Stimulated activated CD4-positive, alpha-beta T cell treated with anti-CD3 and anti-CD28 coated beads, TNF-alpha, amount 100 ng/mL, for 1 hour (primary cell): ENCODE results near the gene LIMS2.

ENCODE experiments used
- DNase-seq, 3 donors: peaks; one replicate each; pipeline ENCODE4 v3.0.0-alpha.2; 2020; ENCODE audit warnings: low read depth in 3 of 3, low spot score in 1 of 3

Gene LIMS2

GRCh38 chr2:127634626-127635379 lies 40.5 kb downstream of the LIMS2 start:
- no peak for DNase-seq

DNA sequence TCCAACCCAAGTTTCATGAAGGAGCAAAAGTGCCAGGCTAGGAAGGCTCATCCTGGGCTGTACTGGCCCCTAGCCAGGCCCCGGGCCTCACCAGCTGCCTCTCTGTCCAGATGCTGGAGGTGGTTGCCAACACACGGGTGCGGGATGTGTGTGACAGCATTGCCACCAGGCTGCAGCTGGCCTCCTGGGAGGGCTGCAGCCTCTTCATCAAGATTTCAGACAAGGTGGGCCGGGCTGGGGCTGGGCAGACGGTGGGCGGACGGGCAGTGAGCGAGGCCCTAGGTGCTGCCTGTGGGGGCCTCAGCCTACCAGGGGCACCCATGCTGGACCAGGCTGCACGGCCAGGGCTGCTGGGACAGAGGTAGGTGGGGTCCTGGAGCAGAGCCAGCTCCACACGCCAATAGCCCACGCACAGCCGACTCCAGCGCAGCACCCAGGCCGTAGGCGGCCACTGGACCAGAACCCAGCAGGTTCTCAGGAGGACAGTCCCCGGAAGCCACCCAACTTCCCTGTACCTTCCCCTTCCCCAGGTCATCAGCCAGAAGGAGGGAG lies 41.2 kb downstream of the LIMS2 start:
- DNase-seq = no peak

DNA sequence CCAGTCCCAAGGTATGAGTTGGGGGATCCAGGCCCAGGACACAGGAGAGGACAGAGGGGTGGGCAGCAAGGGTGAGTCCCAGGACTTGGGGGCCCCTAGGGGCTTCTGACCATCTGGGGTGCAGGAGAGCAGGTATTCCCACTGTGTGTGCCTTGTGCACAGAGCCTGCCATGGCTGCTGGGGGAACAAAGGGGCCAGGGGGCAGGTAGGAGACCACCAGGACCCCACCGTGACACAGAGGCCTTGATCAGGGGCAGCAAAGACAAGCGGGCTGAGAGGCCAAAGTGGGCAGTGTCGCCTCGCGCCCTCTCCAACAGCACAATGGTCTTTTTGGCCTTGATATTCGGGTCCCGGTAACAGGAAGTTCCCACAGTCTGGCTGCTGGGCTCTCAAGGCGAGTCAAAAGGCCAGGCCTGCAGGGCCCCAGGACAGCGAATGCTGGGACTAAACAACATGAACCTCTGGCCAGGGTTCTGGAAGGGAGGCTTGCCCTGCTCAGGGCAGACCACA lies 41.7 kb downstream of the LIMS2 start:
- DNase-seq = no peak

GRCh38 chr2:127632592-127633489 lies 42.5 kb downstream of the LIMS2 start:
- DNase-seq = no peak

GRCh38 chr2:127631997-127632581 lies 43.2 kb downstream of the LIMS2 start:
- no peak for DNase-seq

GRCh38 chr2:127631541-127631996 lies 43.8 kb downstream of the LIMS2 start:
- DNase-seq = no peak

- no peak for DNase-seq
Measured at GRCh38 chr2:127630864-127631540, 44.3 kb downstream of the LIMS2 start.

- DNase-seq = no peak
Measured at GRCh38 chr2:127630096-127630863, 45.0 kb downstream of the LIMS2 start.

- DNase-seq = no peak
Measured at GRCh38 chr2:127629637-127630036, 45.7 kb downstream of the LIMS2 start.

- no peak for DNase-seq
Measured at GRCh38 chr2:127628767-127629614, 46.3 kb downstream of the LIMS2 start.

GRCh38 chr2:127627740-127628571 lies 47.4 kb downstream of the LIMS2 start:
- DNase-seq = no peak

- no peak for DNase-seq
Measured at GRCh38 chr2:127626917-127627739, 48.2 kb downstream of the LIMS2 start.

GRCh38 chr2:127626175-127626574 lies 49.2 kb downstream of the LIMS2 start:
- no peak for DNase-seq

DNA sequence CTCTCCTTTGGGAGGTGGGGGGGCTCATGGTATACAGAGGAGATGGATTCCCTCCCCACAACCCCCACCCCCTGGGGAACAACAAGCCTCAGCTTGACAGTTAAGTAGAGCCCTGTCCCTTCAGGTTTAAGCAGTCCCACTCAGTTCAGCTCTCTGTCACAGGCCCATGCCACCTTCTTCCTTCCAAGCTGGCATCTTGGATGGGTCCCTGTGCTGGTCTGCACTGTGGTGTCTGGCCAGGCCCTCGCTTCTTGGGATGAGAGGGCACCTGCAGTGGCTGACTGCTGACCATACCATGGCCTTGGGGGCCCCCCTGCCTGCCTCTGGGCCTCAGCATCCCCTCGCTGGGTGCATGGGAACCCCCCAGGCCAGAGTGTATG lies 49.8 kb downstream of the LIMS2 start:
- DNase-seq = no peak

DNA sequence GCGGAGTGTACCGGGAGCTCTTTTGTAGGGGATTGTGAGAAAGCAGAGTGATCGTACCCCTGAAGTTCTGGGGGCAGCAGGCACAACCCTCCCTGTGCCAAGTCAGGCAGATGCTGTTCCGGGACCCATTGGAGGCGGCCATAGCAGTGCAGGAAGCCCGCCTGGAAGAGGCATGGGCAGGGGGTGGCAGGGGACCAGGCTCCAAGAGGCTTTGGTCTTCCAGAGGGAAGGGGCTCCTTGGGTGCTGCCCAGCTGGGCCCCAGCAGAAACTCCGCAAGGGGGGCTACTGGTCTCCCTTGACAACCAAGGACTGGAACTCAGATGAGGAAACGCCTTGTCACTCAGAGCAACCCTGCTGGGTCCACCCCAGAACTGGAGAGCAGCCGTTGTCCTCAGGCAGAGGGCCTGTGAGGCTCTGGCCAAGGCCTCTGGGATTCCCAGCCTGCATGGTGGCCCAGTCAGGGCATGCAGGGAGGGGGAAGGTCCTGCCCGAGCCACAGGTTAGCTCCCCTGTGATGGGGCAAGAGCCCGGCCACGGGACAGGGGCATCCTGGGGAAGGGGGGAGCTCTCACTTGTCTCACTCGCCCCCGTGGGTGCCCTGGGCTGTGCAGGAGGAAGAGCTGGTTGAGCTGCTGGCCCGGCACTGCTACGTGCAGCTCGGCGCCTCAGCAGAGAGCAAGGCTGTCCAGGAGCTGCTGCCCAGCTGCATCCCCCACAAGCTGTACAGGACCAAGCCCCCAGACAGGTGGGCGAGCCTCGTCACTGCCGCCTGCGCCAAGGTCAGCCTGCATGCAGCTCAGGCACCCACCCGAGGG lies 50.4 kb downstream of the LIMS2 start:
- DNase-seq = no peak

DNA sequence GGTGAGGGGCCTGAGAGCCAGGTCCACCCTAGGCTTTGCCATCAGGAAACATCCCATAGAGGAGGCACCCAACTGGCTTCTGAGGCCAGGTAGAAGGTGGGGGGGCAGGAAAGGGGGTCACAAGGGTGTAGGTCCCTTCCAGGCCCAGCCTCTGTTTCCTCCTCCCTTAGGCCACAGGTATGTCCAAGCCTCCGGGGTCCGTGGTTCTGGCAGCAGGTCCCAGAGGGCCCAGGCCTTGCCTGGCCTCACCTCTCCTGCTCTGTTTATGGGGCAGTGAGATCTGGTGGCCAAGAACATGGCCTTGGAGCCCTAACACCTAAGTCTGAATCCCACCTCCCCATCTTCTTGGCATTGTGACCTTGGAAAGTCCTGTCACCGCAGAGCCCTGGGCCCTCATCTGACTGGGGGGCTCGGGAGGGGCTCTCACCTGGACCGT lies 51.0 kb downstream of the LIMS2 start:
- no peak for DNase-seq
